AG09319 (cell line): ENCODE results near the gene MANBA.

ENCODE experiments used
- DNase-seq: peaks from one replicate; pipeline ENCODE4 v3.0.0-alpha.2; 2010; ENCODE audit warnings: low read depth; ENCODE audit errors: extremely low read depth
- CTCF ChIP-seq: IDR thresholded peaks from 2 replicates; pipeline ENCODE4 v1.5.1; 2011; ENCODE audit warnings: low read depth, mild to moderate bottlenecking, inconsistent platforms, low read length, moderate library complexity

Gene MANBA

GRCh38 chr4:102760645-102761295 is at the start of gene MANBA:
Gene MANBA, minus strand, starts transcription at chr4:102760968. Its CDS starts 74 bp downstream, at chr4:102760894.
- peak; percentile 22 for DNase-seq
- TF ChIP-seq CTCF = no peak

GRCh38 chr4:102809691-102810090 is 48.9 kb upstream of the MANBA start:
- no peak for DNase-seq
- TF ChIP-seq CTCF = no peak

GRCh38 chr4:102809190-102809589 is 48.4 kb upstream of the MANBA start:
- no peak for TF ChIP-seq CTCF
- DNase-seq = no peak

GRCh38 chr4:102808009-102808408 is 47.2 kb upstream of the MANBA start:
- no peak for DNase-seq
- TF ChIP-seq CTCF = no peak

GRCh38 chr4:102807345-102807744 is 46.6 kb upstream of the MANBA start:
- no peak for TF ChIP-seq CTCF
- no peak for DNase-seq

- no peak for TF ChIP-seq CTCF
- no peak for DNase-seq
Measured at GRCh38 chr4:102799816-102800215, 39.0 kb upstream of the MANBA start.

GRCh38 chr4:102794999-102795398 is 34.2 kb upstream of the MANBA start:
- DNase-seq = no peak
- no peak for TF ChIP-seq CTCF
